Ishikawa (cell line): Measurements from ENCODE around the gene C1orf198.

ENCODE experiments used
- CREB1 ChIP-seq: IDR thresholded peaks from 2 replicates; pipeline ENCODE4 v1.6.1; 2012; ENCODE audit warnings: low read depth
- EGR1 ChIP-seq: IDR thresholded peaks from 2 replicates; pipeline ENCODE4 v1.6.1; 2012
- EP300 ChIP-seq: IDR thresholded peaks from 2 replicates; pipeline ENCODE4 v1.6.1; 2012; ENCODE audit warnings: borderline replicate concordance
- MAX ChIP-seq: IDR thresholded peaks from 2 replicates; pipeline ENCODE4 v1.6.1; 2012
- RAD21 ChIP-seq: IDR thresholded peaks from 2 replicates; pipeline ENCODE4 v1.6.1; 2012; ENCODE audit warnings: low read depth
- TAF1 ChIP-seq: IDR thresholded peaks from 2 replicates; pipeline ENCODE4 v1.6.1; 2012; ENCODE audit warnings: low read depth, mild to moderate bottlenecking
- TCF12 ChIP-seq: IDR thresholded peaks from 2 replicates; pipeline ENCODE4 v1.6.1; 2012; ENCODE audit warnings: low read depth
- TEAD4 ChIP-seq: IDR thresholded peaks from 2 replicates; pipeline ENCODE4 v1.6.1; 2012
- YY1 ChIP-seq: IDR thresholded peaks from 2 replicates; pipeline ENCODE4 v1.6.1; 2012; ENCODE audit warnings: low read depth
- TF ChIP-seq, protein P1 (sequence below): IDR thresholded peaks from 2 replicates; pipeline ENCODE4 v1.6.1; 2012; ENCODE audit warnings: low read depth, mild to moderate bottlenecking

- TF ChIP-seq EP300: no peak
- TF ChIP-seq EGR1: no peak
- TF ChIP-seq, protein P1, sequence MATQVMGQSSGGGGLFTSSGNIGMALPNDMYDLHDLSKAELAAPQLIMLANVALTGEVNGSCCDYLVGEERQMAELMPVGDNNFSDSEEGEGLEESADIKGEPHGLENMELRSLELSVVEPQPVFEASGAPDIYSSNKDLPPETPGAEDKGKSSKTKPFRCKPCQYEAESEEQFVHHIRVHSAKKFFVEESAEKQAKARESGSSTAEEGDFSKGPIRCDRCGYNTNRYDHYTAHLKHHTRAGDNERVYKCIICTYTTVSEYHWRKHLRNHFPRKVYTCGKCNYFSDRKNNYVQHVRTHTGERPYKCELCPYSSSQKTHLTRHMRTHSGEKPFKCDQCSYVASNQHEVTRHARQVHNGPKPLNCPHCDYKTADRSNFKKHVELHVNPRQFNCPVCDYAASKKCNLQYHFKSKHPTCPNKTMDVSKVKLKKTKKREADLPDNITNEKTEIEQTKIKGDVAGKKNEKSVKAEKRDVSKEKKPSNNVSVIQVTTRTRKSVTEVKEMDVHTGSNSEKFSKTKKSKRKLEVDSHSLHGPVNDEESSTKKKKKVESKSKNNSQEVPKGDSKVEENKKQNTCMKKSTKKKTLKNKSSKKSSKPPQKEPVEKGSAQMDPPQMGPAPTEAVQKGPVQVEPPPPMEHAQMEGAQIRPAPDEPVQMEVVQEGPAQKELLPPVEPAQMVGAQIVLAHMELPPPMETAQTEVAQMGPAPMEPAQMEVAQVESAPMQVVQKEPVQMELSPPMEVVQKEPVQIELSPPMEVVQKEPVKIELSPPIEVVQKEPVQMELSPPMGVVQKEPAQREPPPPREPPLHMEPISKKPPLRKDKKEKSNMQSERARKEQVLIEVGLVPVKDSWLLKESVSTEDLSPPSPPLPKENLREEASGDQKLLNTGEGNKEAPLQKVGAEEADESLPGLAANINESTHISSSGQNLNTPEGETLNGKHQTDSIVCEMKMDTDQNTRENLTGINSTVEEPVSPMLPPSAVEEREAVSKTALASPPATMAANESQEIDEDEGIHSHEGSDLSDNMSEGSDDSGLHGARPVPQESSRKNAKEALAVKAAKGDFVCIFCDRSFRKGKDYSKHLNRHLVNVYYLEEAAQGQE: no peak
- no peak for TF ChIP-seq TCF12
- TF ChIP-seq TAF1: no peak
- no peak for TF ChIP-seq YY1
- TF ChIP-seq CREB1: no peak
- TF ChIP-seq TEAD4: no peak
- TF ChIP-seq RAD21: no peak
- TF ChIP-seq MAX: no peak
Measured at GRCh38 chr1:230909974-230910754, 41.8 kb upstream of the C1orf198 start.
